DMS 273 treated with DMSO at 0.1 percent for 48 hours (cell line): ENCODE results near the gene CKAP2L.
"Not testable (repeated sequence)": the region's sequence is repeated elsewhere in the genome, so short reads cannot be mapped to it uniquely, and the experiment has no call there.

ENCODE experiments used
- DNase-seq: peaks from one replicate; lab custom pipeline; 2025; lab: John Stamatoyannopoulos, UW

CKAP2L gene

GRCh38 chr2:112725545-112726457 lies 38.6 kb downstream of the CKAP2L start:
- DNase-seq = no peak

DNA sequence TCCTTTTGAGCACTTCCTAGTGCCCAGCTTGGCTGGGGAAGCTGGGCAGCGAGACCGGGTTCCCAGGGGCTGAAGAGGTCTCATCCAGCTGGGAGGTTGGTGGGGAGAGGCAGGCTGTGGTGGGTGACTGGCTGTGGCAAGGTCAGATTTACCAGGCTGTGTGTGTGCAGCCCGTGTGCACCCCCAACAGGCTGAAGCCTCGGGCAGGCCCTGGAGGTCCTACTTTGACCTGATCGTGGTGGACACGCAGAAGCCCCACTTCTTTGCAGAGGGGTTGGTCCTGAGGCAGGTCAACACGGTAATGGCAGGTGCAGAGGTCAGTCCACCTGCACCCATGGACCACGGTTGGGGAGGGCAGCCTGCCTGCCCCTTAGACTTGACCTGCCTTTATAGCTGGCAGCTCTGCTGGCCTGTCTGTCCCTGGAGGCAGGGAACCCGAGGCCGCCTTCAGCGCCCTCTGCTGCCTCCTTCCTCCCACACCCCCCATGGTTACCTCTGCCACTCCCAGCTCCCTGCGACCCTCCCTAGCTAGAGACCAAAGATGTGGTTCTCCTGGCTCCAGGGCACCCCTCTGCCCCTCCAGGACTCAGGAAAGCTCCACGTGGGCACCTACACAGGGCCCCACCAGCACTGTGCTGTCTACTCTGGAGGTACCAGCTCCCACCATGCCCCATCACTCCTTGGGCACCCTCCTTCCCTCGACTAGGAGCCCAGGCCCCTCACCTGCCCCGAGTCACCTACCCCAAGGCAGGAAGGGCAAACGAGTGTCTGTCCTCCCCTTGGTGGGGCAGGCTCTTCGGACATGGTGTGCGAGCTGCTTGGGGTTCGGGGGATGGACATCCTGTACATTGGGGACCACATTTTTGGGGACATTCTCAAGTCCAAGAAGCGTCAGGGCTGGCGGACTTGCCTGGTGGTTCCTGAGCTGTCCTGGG lies 39.6 kb downstream of the CKAP2L start:
- no peak for DNase-seq

GRCh38 chr2:112723995-112724394 lies 40.4 kb downstream of the CKAP2L start:
- no peak for DNase-seq

DNA sequence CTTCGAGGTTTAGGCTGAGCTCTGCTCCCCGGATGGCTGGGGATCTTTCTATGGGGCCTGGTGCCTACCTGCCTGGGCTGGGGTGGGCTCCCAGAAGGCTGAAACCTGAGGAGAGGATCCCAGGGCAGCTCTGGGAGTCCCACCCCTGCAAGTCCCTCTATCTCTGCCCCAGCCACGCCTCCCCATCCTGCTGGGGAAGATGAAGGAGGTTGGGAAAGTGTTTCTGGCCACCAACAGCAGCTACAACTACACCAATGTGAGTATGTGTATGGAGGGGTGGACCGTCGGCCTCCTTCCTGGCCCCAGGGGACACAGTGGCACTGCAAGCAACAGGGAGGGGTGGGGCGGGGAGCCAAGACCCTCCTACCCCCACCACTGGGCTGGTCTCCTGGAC lies 40.9 kb downstream of the CKAP2L start:
- no peak for DNase-seq

DNA sequence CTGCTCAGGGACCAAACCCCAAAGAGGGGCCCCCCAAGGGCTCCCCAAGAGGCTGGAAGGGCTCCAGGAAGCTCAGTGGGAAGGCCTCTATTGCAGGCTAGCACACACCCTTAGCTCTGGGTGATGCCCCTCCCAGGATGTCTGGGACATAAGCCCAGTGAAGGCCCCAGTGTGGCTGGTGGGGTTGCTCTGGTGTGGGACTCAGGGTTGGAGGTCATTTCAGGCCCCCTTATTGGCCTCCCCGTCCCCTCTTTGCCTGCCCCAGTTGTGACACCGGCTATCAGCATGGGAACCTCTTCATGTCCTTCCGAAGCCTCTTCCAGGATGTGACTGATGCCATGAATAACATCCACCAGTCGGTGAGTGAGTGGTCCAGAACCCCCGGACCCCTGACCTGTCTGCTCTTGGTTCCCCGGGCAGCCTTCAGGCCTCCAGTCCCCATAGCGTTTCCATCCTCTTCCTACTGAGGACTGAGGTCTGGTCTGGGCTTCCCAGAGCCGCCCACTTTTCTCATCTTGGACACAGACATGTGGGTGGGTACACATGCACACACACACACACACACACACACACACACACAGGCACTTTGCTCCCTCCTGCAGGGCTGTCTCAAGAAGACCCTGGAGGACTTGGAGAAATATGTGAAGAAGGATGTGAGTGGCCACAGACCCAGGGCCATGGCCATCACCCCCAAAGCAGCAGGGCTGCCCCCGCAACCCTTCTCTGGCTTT lies 41.4 kb downstream of the CKAP2L start:
- DNase-seq = no peak

- DNase-seq = no peak
Measured at GRCh38 chr2:112721819-112722522, 42.4 kb downstream of the CKAP2L start.

DNA sequence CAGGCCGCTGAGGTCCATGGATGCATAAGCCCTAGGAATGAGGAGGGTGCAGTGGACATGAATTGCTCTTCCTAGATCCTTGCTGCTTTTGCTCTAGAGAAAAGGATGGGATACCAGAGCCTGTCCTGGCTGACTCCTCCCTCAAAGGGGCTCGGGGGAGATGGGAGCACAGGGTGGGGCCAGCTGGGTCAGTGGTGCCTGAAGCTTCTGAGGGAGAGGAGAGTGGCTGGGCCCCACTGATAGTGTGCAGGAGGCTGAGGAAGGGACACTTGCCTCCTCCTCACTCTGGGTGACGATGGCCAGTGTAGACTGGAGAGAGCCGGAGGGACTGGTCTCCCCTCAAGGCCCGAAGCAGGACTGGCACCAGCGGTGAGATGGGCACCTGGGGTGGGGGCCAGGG lies 43.6 kb downstream of the CKAP2L start, which contains the start of gene NT5DC4:
Gene NT5DC4 (plus strand): TSS at position 236 of the 400 bp plus-strand sequence. CDS start 60 bp downstream, at position 296.
- DNase-seq = no peak

DNA sequence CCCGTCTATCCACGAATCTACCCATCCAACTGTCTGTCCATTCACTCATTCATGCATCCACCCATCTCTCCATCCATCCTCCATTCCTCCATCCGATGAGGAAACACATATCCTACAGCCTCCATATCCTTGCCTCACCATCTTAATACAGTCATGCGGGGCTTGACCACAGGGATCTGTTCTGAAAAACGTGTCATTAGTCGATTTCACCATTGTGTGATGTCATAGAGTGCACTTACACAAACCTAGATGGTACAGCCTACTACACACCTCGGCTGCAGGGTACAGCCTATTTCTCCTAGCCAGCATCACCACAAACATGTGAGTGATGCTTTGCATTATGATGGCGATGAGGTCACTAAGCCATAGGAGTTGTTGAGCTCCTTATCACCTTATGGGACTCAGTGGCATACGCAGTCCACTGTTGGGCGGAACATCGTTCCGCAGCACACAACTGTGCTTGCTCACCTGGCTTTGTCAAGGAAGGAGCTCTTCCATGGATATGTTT lies 45.5 kb downstream of the CKAP2L start:
- no peak for DNase-seq

- DNase-seq = not testable (repeated sequence)
Measured at GRCh38 chr2:112716826-112717352, 47.5 kb downstream of the CKAP2L start.

GRCh38 chr2:112716094-112716493 lies 48.3 kb downstream of the CKAP2L start:
- DNase-seq = not testable (repeated sequence)

DNA sequence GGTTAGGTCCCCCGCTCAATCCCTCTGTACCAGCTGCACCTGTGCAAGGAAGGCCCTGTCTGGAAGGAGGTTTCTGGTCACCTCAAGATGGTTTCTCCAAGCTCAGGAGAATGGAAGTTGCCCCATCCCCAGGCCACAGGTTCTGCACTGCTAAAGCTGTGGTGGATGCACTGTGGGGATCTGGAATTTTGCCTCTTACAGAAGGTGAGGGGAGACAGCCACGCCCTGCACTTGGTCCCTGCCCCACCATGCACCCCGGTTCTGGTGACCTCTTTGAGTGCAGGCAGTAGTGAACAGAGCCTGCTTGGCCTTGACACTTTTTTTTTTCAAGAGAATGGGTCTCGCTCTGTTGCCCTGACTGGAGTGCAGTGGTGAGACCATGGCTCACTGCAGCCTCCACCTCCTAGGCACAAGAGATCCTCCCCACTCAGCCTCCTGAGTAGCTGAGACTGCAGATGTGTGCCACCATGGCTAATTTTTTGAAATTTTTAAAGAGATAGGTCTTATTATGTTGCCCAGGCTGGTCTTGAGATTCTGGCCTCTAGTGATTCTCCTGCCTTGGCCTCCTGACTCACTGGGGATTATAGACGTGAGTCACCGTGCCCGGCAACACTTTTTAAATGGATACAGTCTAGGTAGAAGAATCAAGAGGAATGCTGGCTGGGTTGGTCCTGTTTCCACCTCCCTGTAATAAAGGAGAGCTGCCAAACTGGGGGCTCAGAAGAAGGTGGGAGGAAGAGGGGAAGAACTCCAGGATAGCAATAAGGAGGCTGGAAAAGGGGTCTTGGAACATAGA lies 49.4 kb downstream of the CKAP2L start:
- no peak for DNase-seq

- DNase-seq = no peak
Measured at GRCh38 chr2:112714331-112714730, 50.1 kb downstream of the CKAP2L start.

- no peak for DNase-seq
Measured at GRCh38 chr2:112713926-112714325, 50.5 kb downstream of the CKAP2L start.

DNA sequence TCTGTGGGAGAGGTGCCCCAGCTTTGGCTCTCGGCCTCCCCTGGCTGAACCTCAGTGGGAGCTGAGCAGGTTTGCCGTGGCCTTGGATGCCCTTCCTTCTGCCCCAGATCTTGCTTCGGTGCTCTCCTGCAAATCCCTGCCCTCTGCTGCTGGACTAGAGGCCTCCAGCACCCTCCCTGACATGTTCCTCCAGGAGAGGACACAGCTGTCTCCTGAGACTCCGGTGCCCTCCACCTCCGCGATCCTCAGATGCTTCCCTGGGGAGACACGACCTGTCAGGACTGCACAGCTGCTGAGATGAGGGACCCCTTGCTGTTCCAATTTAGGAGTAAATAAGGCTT lies 50.9 kb downstream of the CKAP2L start:
- no peak for DNase-seq

GRCh38 chr2:112712903-112713584 lies 51.4 kb downstream of the CKAP2L start:
- no peak for DNase-seq

DNA sequence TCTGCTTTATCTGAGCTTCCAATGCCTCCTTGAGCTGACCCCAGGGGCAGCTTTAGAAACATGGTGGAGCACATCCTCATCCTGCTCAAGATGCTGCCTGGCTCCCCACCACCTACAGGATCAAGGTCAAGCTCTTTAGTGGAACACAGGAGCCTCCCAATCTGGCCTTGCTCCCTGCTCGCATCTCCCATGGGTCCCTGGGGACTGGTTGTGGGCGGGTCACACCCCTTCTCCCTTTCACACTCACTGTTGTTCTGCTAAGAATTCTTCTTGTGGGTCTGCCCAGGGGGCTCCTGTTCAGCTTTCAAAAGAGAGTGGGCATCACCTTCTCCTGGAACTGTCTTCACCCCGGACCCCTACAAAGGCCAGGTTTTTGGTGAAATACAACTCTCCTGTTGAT lies 51.9 kb downstream of the CKAP2L start:
- DNase-seq = no peak

DNA sequence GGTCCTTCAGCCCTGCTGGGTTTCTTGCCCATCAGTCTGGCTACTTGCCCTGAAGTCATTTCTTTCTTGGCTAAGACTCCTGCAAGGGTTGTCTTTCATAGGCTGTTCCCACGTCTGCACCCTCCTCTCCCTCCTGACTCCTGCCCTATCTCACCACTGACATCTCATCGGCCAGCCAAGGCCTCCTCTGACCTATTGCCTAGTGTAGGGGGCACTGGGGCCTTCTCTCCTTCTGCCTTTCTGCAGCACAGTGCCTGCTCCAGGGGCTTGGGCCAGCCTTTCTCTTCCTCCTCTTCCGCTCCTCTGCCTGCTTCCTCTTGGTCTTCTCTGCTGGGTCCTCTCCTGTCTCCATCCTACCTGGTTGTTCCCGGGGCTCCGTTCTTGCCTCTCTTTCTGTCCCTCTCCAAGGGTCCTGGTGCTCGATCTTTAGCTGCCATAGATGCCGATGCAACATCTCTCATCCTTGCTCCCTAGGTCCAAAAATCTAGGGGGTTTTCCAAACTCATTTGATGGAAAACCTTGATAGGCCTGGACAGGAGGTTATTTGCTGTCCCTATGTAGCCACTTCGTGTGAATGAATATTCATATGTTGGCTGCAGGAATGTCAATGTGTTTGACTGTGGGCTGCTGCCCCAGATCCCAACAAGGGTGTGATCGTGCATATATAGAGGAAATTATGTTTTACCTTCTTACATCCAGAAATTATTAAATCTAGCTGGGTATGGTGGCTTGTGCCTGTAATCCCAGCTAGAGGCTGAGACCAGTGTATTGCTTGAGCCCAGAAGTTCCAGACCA lies 53.3 kb downstream of the CKAP2L start:
- no peak for DNase-seq

DNA sequence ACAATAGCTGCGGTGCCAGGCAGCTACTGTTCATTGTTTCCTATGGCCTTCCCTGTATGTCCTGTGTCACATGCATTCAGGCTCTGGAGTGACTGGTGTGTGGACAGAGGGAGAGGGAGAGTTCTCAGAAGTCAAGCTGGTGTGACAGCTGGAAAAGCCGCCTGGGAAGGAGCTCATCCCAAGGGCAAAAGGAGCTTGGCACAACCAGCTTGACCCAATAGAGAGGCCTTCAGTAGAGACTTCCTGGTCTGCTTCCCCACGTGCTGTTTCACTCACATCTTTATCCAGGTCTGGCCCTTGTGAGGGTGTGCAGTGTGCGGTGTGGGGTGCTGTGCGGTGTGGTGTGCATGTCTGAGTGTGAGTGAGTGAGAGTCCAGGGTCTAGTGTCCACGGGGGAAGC lies 54.7 kb downstream of the CKAP2L start:
- DNase-seq = no peak

- no peak for DNase-seq
Measured at GRCh38 chr2:112708968-112709367, 55.4 kb downstream of the CKAP2L start.
